Skeletal muscle satellite cell (primary cell): Measurements from ENCODE around the gene SPATA1.
A peak's percentile ranks its signal among the peaks of the same experiment; 100 is the strongest.

Source experiments
- H3K27me3 ChIP-seq: 2 replicates; pipeline ENCODE4 v1.7.0; 2013; ENCODE audit warnings: low read length; ENCODE audit not compliant: control insufficient read depth, insufficient read depth
- H3K36me3 ChIP-seq: 2 replicates; pipeline ENCODE4 v1.7.0; 2013; ENCODE audit warnings: mild to moderate bottlenecking, control low read depth, low read length; ENCODE audit not compliant: insufficient read depth
- H3K4me1 ChIP-seq: 2 replicates; pipeline ENCODE4 v1.7.0; 2013; ENCODE audit warnings: low read length; ENCODE audit not compliant: control insufficient read depth, insufficient read depth
- H3K4me2 ChIP-seq: 2 replicates; pipeline ENCODE4 v1.7.0; 2013; ENCODE audit warnings: mild to moderate bottlenecking, low read length
- H3K4me3 ChIP-seq: 2 replicates; pipeline ENCODE4 v1.7.0; 2013; ENCODE audit warnings: low read length
- H3K9ac ChIP-seq: 2 replicates; pipeline ENCODE4 v1.7.0; 2013; ENCODE audit warnings: mild to moderate bottlenecking, low read depth, low read length, moderate library complexity
- H3K9me3 ChIP-seq: replicated peaks from 2 replicates; pipeline ENCODE4 v1.7.0; 2013; ENCODE audit warnings: mild to moderate bottlenecking, control low read depth, low read length

The SPATA1 gene

GRCh38 chr1:84598846-84599741 lies 92.9 kb downstream of the SPATA1 start:
- H3K4me1 ChIP-seq: peaks cover 45% of the 10 kb centered on the region
- H3K36me3 ChIP-seq: no peaks in the 10 kb centered on the region
- H3K4me2 ChIP-seq: peak overlapping the region; percentile 80
- H3K9me3 ChIP-seq: no peaks in the 10 kb centered on the region
- no peaks in the 10 kb centered on the region for H3K27me3 ChIP-seq
- peak overlapping the region; percentile 58 for H3K4me3 ChIP-seq
- H3K9ac ChIP-seq: peak overlapping the region; percentile 67

GRCh38 chr1:84600796-84601195 lies 94.6 kb downstream of the SPATA1 start:
- H3K4me1 ChIP-seq: peaks cover 53% of the 10 kb centered on the region
- H3K27me3 ChIP-seq: no peaks in the 10 kb centered on the region
- no peaks in the 10 kb centered on the region for H3K9me3 ChIP-seq

GRCh38 chr1:84603223-84603622 lies 97.0 kb downstream of the SPATA1 start:
- H3K4me1 ChIP-seq: peaks cover 48% of the 10 kb centered on the region
- no peaks in the 10 kb centered on the region for H3K27me3 ChIP-seq
- peak overlapping the region; percentile 67 for H3K9ac ChIP-seq
- H3K4me2 ChIP-seq: peak overlapping the region; percentile 75
- H3K4me3 ChIP-seq: peak overlapping the region; percentile 60
- no peaks in the 10 kb centered on the region for H3K36me3 ChIP-seq
- H3K9me3 ChIP-seq: peaks cover 3% of the 10 kb centered on the region

More at GRCh38 chr1:84600796-84601195, 94.6 kb downstream of the SPATA1 start:
- Histone ChIP-seq H3K9ac (no peak overlapping the region), H3K4me3 (no peak overlapping the region), H3K36me3 (no peaks in the 10 kb centered on the region), H3K4me2 (no peak overlapping the region)

- Histone ChIP-seq H3K27me3 (no peaks in the 10 kb centered on the region), H3K4me3 (peak overlapping the region; percentile 60), H3K4me1 (peaks cover 39% of the 10 kb centered on the region), H3K9ac (peak overlapping the region; percentile 67), H3K4me2 (peak overlapping the region; percentile 75), H3K36me3 (no peaks in the 10 kb centered on the region), H3K9me3 (peaks cover 3% of the 10 kb centered on the region)
Observed at GRCh38 chr1:84603941-84604830, 98.0 kb downstream of the SPATA1 start.

- no peak overlapping the region for H3K4me2 ChIP-seq
- H3K9ac ChIP-seq: no peak overlapping the region
- no peaks in the 10 kb centered on the region for H3K27me3 ChIP-seq
- H3K4me1 ChIP-seq: peaks cover 31% of the 10 kb centered on the region
- H3K36me3 ChIP-seq: no peaks in the 10 kb centered on the region
- peaks cover 3% of the 10 kb centered on the region for H3K9me3 ChIP-seq
- H3K4me3 ChIP-seq: no peak overlapping the region
Observed at GRCh38 chr1:84605157-84605556, 99.0 kb downstream of the SPATA1 start.

GRCh38 chr1:84606977-84607376 lies 100.8 kb downstream of the SPATA1 start:
- Histone ChIP-seq H3K4me1 (peaks cover 22% of the 10 kb centered on the region), H3K9me3 (peaks cover 3% of the 10 kb centered on the region), H3K9ac (no peak overlapping the region), H3K4me3 (no peak overlapping the region), H3K27me3 (no peaks in the 10 kb centered on the region), H3K4me2 (no peak overlapping the region), H3K36me3 (no peaks in the 10 kb centered on the region)

- Histone ChIP-seq H3K36me3 (no peaks in the 10 kb centered on the region), H3K27me3 (no peaks in the 10 kb centered on the region), H3K4me2 (no peak overlapping the region), H3K9ac (no peak overlapping the region), H3K4me3 (no peak overlapping the region), H3K4me1 (no peaks in the 10 kb centered on the region), H3K9me3 (peaks cover 9% of the 10 kb centered on the region)
Observed at GRCh38 chr1:84611091-84611490, 104.9 kb downstream of the SPATA1 start.

- no peaks in the 10 kb centered on the region for H3K36me3 ChIP-seq
- H3K4me2 ChIP-seq: no peak overlapping the region
- H3K4me1 ChIP-seq: no peaks in the 10 kb centered on the region
- H3K27me3 ChIP-seq: no peaks in the 10 kb centered on the region
- H3K9ac ChIP-seq: no peak overlapping the region
- no peak overlapping the region for H3K4me3 ChIP-seq
- H3K9me3 ChIP-seq: peaks cover 7% of the 10 kb centered on the region
Observed at GRCh38 chr1:84611796-84612195, 105.6 kb downstream of the SPATA1 start.

- Histone ChIP-seq H3K4me1 (no peaks in the 10 kb centered on the region), H3K4me2 (no peak overlapping the region), H3K36me3 (no peaks in the 10 kb centered on the region), H3K27me3 (no peaks in the 10 kb centered on the region), H3K9me3 (peaks cover 7% of the 10 kb centered on the region), H3K4me3 (no peak overlapping the region), H3K9ac (no peak overlapping the region)
Observed at GRCh38 chr1:84613026-84613425, 106.8 kb downstream of the SPATA1 start.

GRCh38 chr1:84613887-84614286 lies 107.7 kb downstream of the SPATA1 start:
- peaks cover 4% of the 10 kb centered on the region for H3K4me1 ChIP-seq
- no peak overlapping the region for H3K9ac ChIP-seq
- H3K36me3 ChIP-seq: no peaks in the 10 kb centered on the region
- no peak overlapping the region for H3K4me3 ChIP-seq
- peaks cover 7% of the 10 kb centered on the region for H3K9me3 ChIP-seq
- H3K4me2 ChIP-seq: no peak overlapping the region
- H3K27me3 ChIP-seq: no peaks in the 10 kb centered on the region

GRCh38 chr1:84615790-84616189 lies 109.6 kb downstream of the SPATA1 start:
- Histone ChIP-seq H3K4me3 (no peak overlapping the region), H3K4me2 (no peak overlapping the region), H3K9ac (no peak overlapping the region), H3K36me3 (no peaks in the 10 kb centered on the region), H3K27me3 (no peaks in the 10 kb centered on the region), H3K9me3 (peaks cover 7% of the 10 kb centered on the region), H3K4me1 (peaks cover 19% of the 10 kb centered on the region)
